Lower leg skin (tissue), 3 donors: ENCODE measurements around the gene UBR4.

ENCODE experiments used
- CTCF ChIP-seq, 3 donors: fragments of 450-650 bp; IDR thresholded peaks; one replicate each; pipeline ENCODE4 v1.5.1; 2016; ENCODE audit warnings: antibody characterized with exemption in 3 of 3, mild to moderate bottlenecking in 3 of 3, moderate library complexity in 2 of 3
- POLR2A ChIP-seq, 2 donors: fragments of 450-650 bp; IDR thresholded peaks; one replicate each; pipeline ENCODE4 v1.6.1; 2016 to 2017; ENCODE audit warnings: antibody characterized with exemption in 2 of 2, mild to moderate bottlenecking in 1 of 2, moderate library complexity in 1 of 2

- TF ChIP-seq CTCF (IDR thresholded peaks at IDR 0.05) (no peak), POLR2A (IDR thresholded peaks at IDR 0.05) (no peak)
Measured at GRCh38 chr1:19061798-19062197, 148.3 kb downstream of the UBR4 start.
